Neutrophil (primary cell): ENCODE data around the gene UVSSA.

Experiments used
- H3K27ac ChIP-seq: fragments of 200-600 bp; sonication (generic); 2 replicates; pipeline ENCODE4 v1.5.1; 2016; ENCODE audit warnings: mild to moderate bottlenecking, moderate library complexity
- H3K27me3 ChIP-seq: fragments of 200-600 bp; sonication (generic); 2 replicates; pipeline ENCODE4 v1.6.0; 2016; ENCODE audit warnings: mild to moderate bottlenecking
- H3K36me3 ChIP-seq: fragments of 200-600 bp; sonication (generic); 2 replicates; pipeline ENCODE4 v1.5.1; 2017
- H3K4me1 ChIP-seq, 2 experiments: fragments of 200-600 bp in 1 of 2; sonication (generic) in 1 of 2; 1 replicate in 1 of 2; 2 replicates in 1 of 2; pipeline versions ENCODE4 v1.5.1 to v1.6.1; 2013 to 2016; ENCODE audit warnings: low read depth in 1 of 2, low read length in 1 of 2, mild to moderate bottlenecking in 1 of 2, moderate library complexity in 1 of 2; ENCODE audit not compliant: control insufficient read depth in 1 of 2, insufficient read depth in 1 of 2
- H3K4me3 ChIP-seq, 2 experiments: fragments of 200-600 bp in 1 of 2; sonication (generic) in 1 of 2; 1 replicate in 1 of 2; 2 replicates in 1 of 2; pipeline ENCODE4 v1.5.1; 2013 to 2016; ENCODE audit warnings: low read depth in 1 of 2, low read length in 1 of 2, mild to moderate bottlenecking in 1 of 2, moderate library complexity in 1 of 2
- H3K9me3 ChIP-seq: fragments of 200-600 bp; sonication (generic); 2 replicates; pipeline ENCODE4 v1.5.1; 2016
- TF ChIP-seq, protein P1 (sequence below): fragments of 200-600 bp; sonication (generic); IDR thresholded peaks from 2 replicates; pipeline ENCODE4 v1.5.1; 2016; ENCODE audit warnings: antibody characterized with exemption

Gene UVSSA

DNA sequence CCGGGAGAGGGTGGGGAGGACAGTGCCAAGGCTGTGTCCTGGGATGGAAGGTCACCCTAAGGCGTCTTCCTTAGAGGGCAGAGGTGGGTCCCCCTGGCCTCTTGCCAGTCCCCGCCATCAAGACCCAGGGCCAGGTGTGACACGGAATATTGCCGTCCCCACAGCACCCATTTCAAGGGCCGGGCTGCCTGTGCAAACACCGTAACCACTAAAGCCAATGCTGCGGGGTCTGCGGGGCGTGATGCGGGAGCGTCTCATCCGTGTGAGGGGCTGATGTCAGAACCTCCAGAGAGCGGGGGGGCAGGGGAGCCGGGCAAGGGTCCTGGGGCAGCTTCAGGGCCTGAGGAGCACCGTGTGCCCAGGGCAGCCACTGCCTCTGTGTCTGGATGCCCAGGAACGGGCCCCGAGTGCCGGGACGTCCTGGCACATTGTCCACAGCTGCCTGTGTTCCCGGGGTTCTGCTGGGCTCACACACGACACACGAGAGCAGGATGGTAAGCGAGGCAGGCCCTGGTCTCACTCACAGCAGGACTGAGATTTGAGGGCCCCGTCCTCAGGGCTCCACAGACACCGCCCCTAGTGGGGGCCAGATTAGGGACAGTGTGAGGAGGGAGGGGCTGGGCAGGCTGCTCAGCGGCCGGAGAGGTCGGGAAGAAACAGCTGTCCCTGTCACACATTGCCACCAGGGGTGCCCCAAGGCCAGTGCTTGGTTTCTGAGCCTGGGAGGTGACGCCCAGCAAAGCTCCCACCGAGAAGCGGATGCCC lies 30.0 kb downstream of the UVSSA start:
- H3K4me1 ChIP-seq, result no peaks in the 10 kb centered on the region
- H3K27ac ChIP-seq, result no peak overlapping the region
- H3K27me3 ChIP-seq, result no peaks in the 10 kb centered on the region
- no peaks in the 10 kb centered on the region for H3K9me3 ChIP-seq
- H3K4me3 ChIP-seq, result no peak overlapping the region
- peaks cover 90% of the 10 kb centered on the region for H3K36me3 ChIP-seq
- TF ChIP-seq, protein P1, sequence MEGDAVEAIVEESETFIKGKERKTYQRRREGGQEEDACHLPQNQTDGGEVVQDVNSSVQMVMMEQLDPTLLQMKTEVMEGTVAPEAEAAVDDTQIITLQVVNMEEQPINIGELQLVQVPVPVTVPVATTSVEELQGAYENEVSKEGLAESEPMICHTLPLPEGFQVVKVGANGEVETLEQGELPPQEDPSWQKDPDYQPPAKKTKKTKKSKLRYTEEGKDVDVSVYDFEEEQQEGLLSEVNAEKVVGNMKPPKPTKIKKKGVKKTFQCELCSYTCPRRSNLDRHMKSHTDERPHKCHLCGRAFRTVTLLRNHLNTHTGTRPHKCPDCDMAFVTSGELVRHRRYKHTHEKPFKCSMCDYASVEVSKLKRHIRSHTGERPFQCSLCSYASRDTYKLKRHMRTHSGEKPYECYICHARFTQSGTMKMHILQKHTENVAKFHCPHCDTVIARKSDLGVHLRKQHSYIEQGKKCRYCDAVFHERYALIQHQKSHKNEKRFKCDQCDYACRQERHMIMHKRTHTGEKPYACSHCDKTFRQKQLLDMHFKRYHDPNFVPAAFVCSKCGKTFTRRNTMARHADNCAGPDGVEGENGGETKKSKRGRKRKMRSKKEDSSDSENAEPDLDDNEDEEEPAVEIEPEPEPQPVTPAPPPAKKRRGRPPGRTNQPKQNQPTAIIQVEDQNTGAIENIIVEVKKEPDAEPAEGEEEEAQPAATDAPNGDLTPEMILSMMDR, result no peak

DNA sequence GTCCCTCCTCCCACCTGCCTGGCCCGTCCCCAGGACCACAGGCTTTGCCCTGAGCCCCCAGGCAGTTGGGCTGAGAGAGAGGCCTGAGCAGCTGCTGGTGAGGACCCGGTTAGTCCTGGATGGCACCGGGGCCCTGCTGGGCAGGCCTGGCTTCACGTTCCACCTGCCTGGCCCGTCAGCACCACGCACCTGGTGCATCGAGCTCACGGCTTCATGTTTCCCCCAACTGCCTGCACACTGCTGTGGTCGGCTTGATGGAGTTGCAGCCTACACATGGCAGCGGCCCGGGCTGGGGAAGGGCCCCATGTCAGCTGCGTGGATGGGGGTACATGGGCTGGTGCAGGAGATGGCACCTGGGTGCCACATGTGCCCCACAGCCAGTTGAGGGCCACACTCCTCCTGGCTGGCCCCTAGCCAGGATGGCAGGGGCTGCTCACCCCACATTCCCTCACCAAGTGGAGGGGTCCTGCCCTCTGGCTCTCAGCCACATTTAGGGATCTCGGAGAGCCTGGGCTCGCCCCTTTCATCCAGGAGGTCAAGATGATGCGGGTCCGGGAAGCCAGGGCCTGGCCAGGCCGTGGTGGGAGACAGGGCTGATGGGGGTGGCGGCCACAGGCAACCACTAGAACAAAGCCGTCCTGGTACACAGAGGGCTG lies 30.7 kb downstream of the UVSSA start:
- no peaks in the 10 kb centered on the region for H3K4me1 ChIP-seq
- TF ChIP-seq, protein P1, result no peak
- no peak overlapping the region for H3K27ac ChIP-seq
- no peak overlapping the region for H3K4me3 ChIP-seq
- no peaks in the 10 kb centered on the region for H3K9me3 ChIP-seq
- peaks cover 89% of the 10 kb centered on the region for H3K36me3 ChIP-seq
- H3K27me3 ChIP-seq, result no peaks in the 10 kb centered on the region

DNA sequence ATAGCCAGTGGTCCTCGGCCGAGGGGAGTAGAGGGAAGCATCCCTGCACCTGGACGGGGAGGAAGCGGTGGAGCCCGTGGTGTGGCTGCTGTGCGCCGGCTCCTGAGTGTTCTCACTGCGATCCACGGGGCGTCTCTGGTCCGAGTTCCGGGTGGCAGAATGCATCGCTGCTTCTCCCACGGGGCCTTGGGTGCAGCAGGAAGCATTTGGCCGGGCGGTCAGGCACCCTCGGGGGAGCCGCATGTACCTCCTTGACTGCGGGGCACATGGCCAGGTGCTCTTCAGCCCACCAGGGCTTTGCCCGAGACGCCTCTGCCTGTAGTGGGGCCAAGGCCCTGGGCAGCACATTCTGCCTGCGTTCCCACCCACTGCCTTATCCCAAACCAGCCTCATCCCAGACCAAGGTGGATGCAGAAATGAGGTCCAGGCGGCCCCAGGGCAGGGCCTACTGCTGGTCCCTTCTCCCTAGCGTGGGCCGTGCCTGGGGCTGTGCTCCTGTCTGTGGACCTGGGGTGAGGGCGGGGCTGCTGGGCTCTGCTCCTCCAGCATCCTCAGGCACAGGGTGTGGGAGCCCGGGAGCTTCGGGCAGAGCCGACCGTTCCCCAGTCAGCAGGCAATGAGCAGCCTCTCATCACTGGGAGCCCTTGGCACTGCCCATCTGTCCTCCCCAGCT lies 31.7 kb downstream of the UVSSA start:
- H3K27me3 ChIP-seq, result no peaks in the 10 kb centered on the region
- peaks cover 89% of the 10 kb centered on the region for H3K36me3 ChIP-seq
- no peak overlapping the region for H3K27ac ChIP-seq
- H3K9me3 ChIP-seq, result no peaks in the 10 kb centered on the region
- TF ChIP-seq, protein P1, result no peak
- H3K4me3 ChIP-seq, result no peak overlapping the region
- no peaks in the 10 kb centered on the region for H3K4me1 ChIP-seq

DNA sequence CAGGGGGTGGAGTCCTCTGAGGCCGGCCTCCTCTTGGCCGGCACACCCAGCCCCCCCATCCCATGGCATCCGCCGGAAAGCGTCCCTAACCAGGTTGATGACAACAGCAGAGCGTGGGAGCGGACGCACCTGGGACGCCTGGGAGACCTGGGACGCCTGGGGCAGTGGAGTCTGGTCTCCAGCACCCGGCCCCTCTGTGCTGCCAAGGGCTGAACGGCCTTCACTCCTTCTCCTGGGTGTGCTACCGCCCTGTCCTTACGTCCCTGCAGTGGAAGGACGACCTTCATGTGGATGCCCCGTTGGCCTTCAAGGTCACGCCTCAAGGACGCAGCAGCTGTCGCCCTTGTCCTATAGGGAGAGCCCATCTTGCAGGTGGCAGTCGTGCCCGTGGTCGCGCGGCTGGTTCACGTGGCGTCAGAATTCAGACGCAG lies 32.4 kb downstream of the UVSSA start:
- TF ChIP-seq, protein P1, result no peak
- H3K4me3 ChIP-seq, result no peak overlapping the region
- H3K4me1 ChIP-seq, result no peaks in the 10 kb centered on the region
- no peaks in the 10 kb centered on the region for H3K9me3 ChIP-seq
- no peaks in the 10 kb centered on the region for H3K27me3 ChIP-seq
- peaks cover 89% of the 10 kb centered on the region for H3K36me3 ChIP-seq
- no peak overlapping the region for H3K27ac ChIP-seq

DNA sequence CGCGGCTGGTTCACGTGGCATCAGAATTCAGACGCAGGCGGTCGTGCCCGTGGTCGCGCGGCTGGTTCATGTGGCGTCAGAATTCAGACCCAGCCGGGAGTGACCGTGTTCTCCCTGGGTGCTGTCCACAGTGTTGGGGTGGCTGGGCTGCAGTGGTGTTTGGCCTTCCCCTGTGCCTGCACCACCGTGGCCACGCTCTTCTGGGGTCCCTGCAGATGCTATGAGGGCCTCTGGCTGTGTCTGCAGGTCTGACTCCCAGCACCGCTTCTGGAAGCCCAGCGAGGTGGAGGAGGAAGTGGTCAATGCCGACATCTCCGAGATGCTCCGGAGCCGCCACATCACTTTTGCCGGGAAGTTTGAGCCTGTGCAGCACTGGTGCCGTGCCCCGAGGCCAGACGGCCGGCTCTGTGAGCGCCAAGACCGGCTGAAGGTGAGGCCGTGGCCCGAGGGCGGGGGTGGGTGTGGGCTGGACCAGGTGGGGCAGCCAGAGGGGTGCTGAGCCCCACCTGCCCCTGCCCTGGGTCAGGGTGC lies 32.9 kb downstream of the UVSSA start:
- no peaks in the 10 kb centered on the region for H3K4me1 ChIP-seq
- H3K4me3 ChIP-seq, result no peak overlapping the region
- peaks cover 89% of the 10 kb centered on the region for H3K36me3 ChIP-seq
- H3K27ac ChIP-seq, result no peak overlapping the region
- no peaks in the 10 kb centered on the region for H3K27me3 ChIP-seq
- TF ChIP-seq, protein P1, result no peak
- H3K9me3 ChIP-seq, result no peaks in the 10 kb centered on the region
